ENCODE measurements around the gene ADGRG6.

DNA sequence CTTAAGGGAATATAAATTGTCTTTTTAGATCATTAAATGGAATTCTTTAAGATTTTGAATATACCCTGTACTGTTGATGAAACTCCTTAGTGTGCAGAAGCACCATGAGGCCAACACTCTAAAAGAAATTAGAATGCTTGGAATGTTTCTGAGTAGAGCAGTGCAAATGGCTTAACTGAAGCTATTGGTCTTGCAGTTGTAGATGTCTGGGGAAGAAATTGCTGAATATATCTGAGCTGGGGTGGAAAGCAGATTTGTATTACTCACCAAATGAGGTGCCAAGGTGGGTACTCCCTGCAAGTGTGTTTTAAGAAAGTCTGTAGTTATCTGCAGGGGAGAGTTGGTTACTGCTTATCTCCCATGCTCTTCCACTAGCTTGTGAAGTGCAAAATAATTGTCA lies 119.0 kb downstream of the ADGRG6 start:
- TF ChIP-seq, protein P1, sequence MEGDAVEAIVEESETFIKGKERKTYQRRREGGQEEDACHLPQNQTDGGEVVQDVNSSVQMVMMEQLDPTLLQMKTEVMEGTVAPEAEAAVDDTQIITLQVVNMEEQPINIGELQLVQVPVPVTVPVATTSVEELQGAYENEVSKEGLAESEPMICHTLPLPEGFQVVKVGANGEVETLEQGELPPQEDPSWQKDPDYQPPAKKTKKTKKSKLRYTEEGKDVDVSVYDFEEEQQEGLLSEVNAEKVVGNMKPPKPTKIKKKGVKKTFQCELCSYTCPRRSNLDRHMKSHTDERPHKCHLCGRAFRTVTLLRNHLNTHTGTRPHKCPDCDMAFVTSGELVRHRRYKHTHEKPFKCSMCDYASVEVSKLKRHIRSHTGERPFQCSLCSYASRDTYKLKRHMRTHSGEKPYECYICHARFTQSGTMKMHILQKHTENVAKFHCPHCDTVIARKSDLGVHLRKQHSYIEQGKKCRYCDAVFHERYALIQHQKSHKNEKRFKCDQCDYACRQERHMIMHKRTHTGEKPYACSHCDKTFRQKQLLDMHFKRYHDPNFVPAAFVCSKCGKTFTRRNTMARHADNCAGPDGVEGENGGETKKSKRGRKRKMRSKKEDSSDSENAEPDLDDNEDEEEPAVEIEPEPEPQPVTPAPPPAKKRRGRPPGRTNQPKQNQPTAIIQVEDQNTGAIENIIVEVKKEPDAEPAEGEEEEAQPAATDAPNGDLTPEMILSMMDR (IDR thresholded peaks at IDR 0.05; ENCODE audit: low read length), result no peak
- no peak for TF ChIP-seq EZH2phosphoT487 (IDR thresholded peaks at IDR 0.05; ENCODE audit: low read length)

Data from MM.1S (cell line).